Right cardiac atrium (tissue), 5 donors: ENCODE data around the gene SHISA9. TPM values are rescaled to one million over a fixed set of nuclear protein-coding genes. Genes with fewer than 3 reads are reported as not detected.

Source experiments
- ATAC-seq, 2 donors: fragments of 200-7000 bp; cut with Tn5 transposase; one replicate each; pipeline versions ENCODE4 v1.8.0 to v1.9.1; 2020; ENCODE audit warnings: moderate library complexity in 2 of 2, mild to moderate bottlenecking in 1 of 2
- DNase-seq, 3 donors: peaks; one replicate each; pipeline ENCODE4 v3.0.0-alpha.2; 2020
- H3K27ac ChIP-seq: one replicate; pipeline ENCODE4 v1.5.1; 2013; ENCODE audit warnings: mild to moderate bottlenecking, low read length, control low read depth, moderate library complexity
- H3K27me3 ChIP-seq: one replicate; pipeline ENCODE4 v1.6.1; 2013; ENCODE audit not compliant: control insufficient read depth, insufficient read depth
- H3K4me1 ChIP-seq: one replicate; pipeline ENCODE4 v1.6.1; 2013; ENCODE audit warnings: low read length; ENCODE audit not compliant: control insufficient read depth, insufficient read depth
- H3K4me3 ChIP-seq: one replicate; pipeline ENCODE4 v1.5.1; 2013; ENCODE audit warnings: low read length, control low read depth
- H3K9me3 ChIP-seq: one replicate; pipeline ENCODE4 v1.6.1; 2013; ENCODE audit warnings: low read length; ENCODE audit not compliant: control insufficient read depth
- WGBS: extraction: QIAGEN DNeasy Blood & Tissue Kit; methylation state at CpG from one replicate; pipeline ENCODE4 v1.1.7; 2013; 5-methylcytosine and 5-hydroxymethylcytosine counted together
- intact Hi-C, 4 donors: fragments of 100-400 bp; cut with DNase I; formaldehyde crosslinking; loops; one replicate each; pipeline versions ENCODE4 v1.11.0 to v1.14.0; 2022 to 2023
- polyA plus RNA-seq: library from polyadenylated mRNA; stranded (reverse); fragments of 200-250 nt; gene quantifications from one replicate; pipeline ENCODE4 v1.2.3, GENCODE V29; 2013
- total RNA-seq, 4 donors: library from RNA; stranded (reverse); fragmentation: NEBNext Ultra II Directional; extraction: Animal tissue kit (Norgen Biotek cat#: 25700); gene quantifications; one replicate each; pipeline ENCODE4 v1.2.1, GENCODE V29; 2021
- donor health status: healthy with polysubstance abuse.
- donor health status: DM: no; HTN: yes; CAD: no.
- donor health status: DM: no; HTN: no; CAD: no.
- donor health status: DM: no; HTN: yes; CAD: no; lungs with severe emphysema.
- donor health status: DM: yes; HTN: yes; CAD: no.

SHISA9 gene
- total and polyA plus RNA-seq, 5 donors: 0.28 to 1.8 (median 0.47) TPM

GRCh38 chr16:12874186-12874585 is 27.2 kb upstream of the SHISA9 start:
- 23% methylated on average over 2 of the region's 2 CpGs for WGBS
- no peaks in the 10 kb centered on the region for H3K27me3 ChIP-seq
- intact Hi-C loops: no loop called here
- no peak overlapping the region for H3K4me3 ChIP-seq
- ATAC-seq (no peak), DNase-seq (no peak)
- peaks cover 2% of the 10 kb centered on the region for H3K9me3 ChIP-seq
- no peak overlapping the region for H3K27ac ChIP-seq
- H3K4me1 ChIP-seq: no peaks in the 10 kb centered on the region

- ATAC-seq (no peak), DNase-seq (no peak)
- WGBS: 79% methylated on average over 5 of the region's 5 CpGs
- intact Hi-C loops: no loop called here
- Histone ChIP-seq H3K4me1 (no peaks in the 10 kb centered on the region), H3K27ac (no peak overlapping the region), H3K9me3 (no peaks in the 10 kb centered on the region), H3K4me3 (no peak overlapping the region), H3K27me3 (no peaks in the 10 kb centered on the region)
Observed at GRCh38 chr16:12876778-12877177, 24.6 kb upstream of the SHISA9 start.

GRCh38 chr16:12878973-12879372 is 22.4 kb upstream of the SHISA9 start:
- DNase-seq: no peak
- Histone ChIP-seq H3K4me1 (no peaks in the 10 kb centered on the region), H3K27me3 (no peaks in the 10 kb centered on the region), H3K9me3 (no peaks in the 10 kb centered on the region), H3K27ac (no peak overlapping the region), H3K4me3 (no peak overlapping the region)
- 73% methylated on average over 4 of the region's 4 CpGs for WGBS
- ATAC-seq: no peak
- intact Hi-C loops: no loop called here

- 94% methylated on average over 2 of the region's 2 CpGs for WGBS
- DNase-seq (no peak), ATAC-seq (no peak)
- Histone ChIP-seq H3K4me3 (no peak overlapping the region), H3K4me1 (no peaks in the 10 kb centered on the region), H3K27me3 (no peaks in the 10 kb centered on the region), H3K27ac (no peak overlapping the region), H3K9me3 (no peaks in the 10 kb centered on the region)
- intact Hi-C loops: no loop called here
Observed at GRCh38 chr16:12879812-12880211, 21.6 kb upstream of the SHISA9 start.

- 79% methylated on average over 3 of the region's 3 CpGs for WGBS
- ATAC-seq: no peak
- Histone ChIP-seq H3K4me3 (no peak overlapping the region), H3K4me1 (no peaks in the 10 kb centered on the region), H3K27me3 (no peaks in the 10 kb centered on the region), H3K27ac (no peak overlapping the region), H3K9me3 (no peaks in the 10 kb centered on the region)
- DNase-seq: no peak
- intact Hi-C loops: no loop called here
Observed at GRCh38 chr16:12881182-12881581, 20.2 kb upstream of the SHISA9 start.

- Histone ChIP-seq H3K4me3 (no peak overlapping the region), H3K27ac (no peak overlapping the region), H3K4me1 (no peaks in the 10 kb centered on the region), H3K27me3 (no peaks in the 10 kb centered on the region), H3K9me3 (no peaks in the 10 kb centered on the region)
- ATAC-seq (no peak), DNase-seq (no peak)
- 75% methylated on average over 1 of the region's 1 CpG for WGBS
- intact Hi-C loops: no loop called here
Observed at GRCh38 chr16:12881740-12882139, 19.7 kb upstream of the SHISA9 start.

- intact Hi-C loops: no loop called here
- no peaks in the 10 kb centered on the region for H3K9me3 ChIP-seq
- H3K4me1 ChIP-seq: no peaks in the 10 kb centered on the region
- 50% methylated on average over 5 of the region's 5 CpGs for whole genome bisulfite sequencing
- no peak overlapping the region for H3K27ac ChIP-seq
- no peaks in the 10 kb centered on the region for H3K27me3 ChIP-seq
- no peak overlapping the region for H3K4me3 ChIP-seq
- ATAC-seq (no peak), DNase-seq (no peak)
Observed at GRCh38 chr16:12885742-12886141, 15.7 kb upstream of the SHISA9 start.

GRCh38 chr16:12891836-12892235 is 9.6 kb upstream of the SHISA9 start:
- 68% methylated on average over 5 of the region's 5 CpGs for WGBS

GRCh38 chr16:12893050-12893750 is 8.2 kb upstream of the SHISA9 start:
- no peaks in the 10 kb centered on the region for H3K4me1 ChIP-seq
- no peaks in the 10 kb centered on the region for H3K9me3 ChIP-seq
- H3K27me3 ChIP-seq: no peaks in the 10 kb centered on the region
- H3K27ac ChIP-seq: no peak overlapping the region
- ATAC-seq (no peak), DNase-seq (no peak)
- 73% methylated on average over 8 of the region's 8 CpGs for WGBS
- intact Hi-C loops: no loop called here
- no peak overlapping the region for H3K4me3 ChIP-seq

More at GRCh38 chr16:12891836-12892235, 9.6 kb upstream of the SHISA9 start:
- H3K9me3 ChIP-seq: no peaks in the 10 kb centered on the region
- H3K27me3 ChIP-seq: no peaks in the 10 kb centered on the region
- no peak overlapping the region for H3K27ac ChIP-seq
- H3K4me3 ChIP-seq: no peak overlapping the region
- ATAC-seq (no peak), DNase-seq (no peak)
- intact Hi-C loops: no loop called here
- no peaks in the 10 kb centered on the region for H3K4me1 ChIP-seq

GRCh38 chr16:12896562-12896961 is 4.8 kb upstream of the SHISA9 start:
- intact Hi-C loops: no loop called here
- H3K27ac ChIP-seq: no peak overlapping the region
- H3K4me1 ChIP-seq: no peaks in the 10 kb centered on the region
- H3K27me3 ChIP-seq: no peaks in the 10 kb centered on the region
- H3K4me3 ChIP-seq: no peak overlapping the region
- 39% methylated on average over 4 of the region's 4 CpGs for WGBS
- DNase-seq (no peak), ATAC-seq (no peak)
- no peaks in the 10 kb centered on the region for H3K9me3 ChIP-seq

- intact Hi-C loops: no loop called here
- H3K27ac ChIP-seq: no peak overlapping the region
Observed at GRCh38 chr16:12898551-12898950, 2.8 kb upstream of the SHISA9 start.

More at GRCh38 chr16:12898551-12898950, 2.8 kb upstream of the SHISA9 start:
- 42% methylated on average over 3 of the region's 3 CpGs for WGBS
- DNase-seq (no peak), ATAC-seq (no peak)
- Histone ChIP-seq H3K4me3 (no peak overlapping the region), H3K27me3 (no peaks in the 10 kb centered on the region), H3K4me1 (no peaks in the 10 kb centered on the region), H3K9me3 (no peaks in the 10 kb centered on the region)
